SH-SY5Y (cell line): Measurements from ENCODE around the gene EPB41L3.

Experiments
- GATA2 ChIP-seq: IDR thresholded peaks from 2 replicates; pipeline ENCODE4 v1.6.1; 2011; ENCODE audit warnings: mild to moderate bottlenecking, low read depth, low read length
- GATA3 ChIP-seq: IDR thresholded peaks from 2 replicates; pipeline ENCODE4 v1.6.1; 2011; ENCODE audit warnings: low read depth, mild to moderate bottlenecking, low read length, moderate library complexity

- TF ChIP-seq GATA2 (no peak), GATA3 (no peak)
Observed at GRCh38 chr18:5529471-5529870, 14.3 kb downstream of the EPB41L3 start.
